ENCODE data around the gene SEMA3B. TPM values are rescaled to one million over a fixed set of nuclear protein-coding genes. Genes with fewer than 3 reads are reported as not detected.
A peak's percentile ranks its signal among the peaks of the same experiment; 100 is the strongest.
"Not testable (repeated sequence)": the region's sequence is repeated elsewhere in the genome, so short reads cannot be mapped to it uniquely, and the experiment has no call there.

Gene SEMA3B
- total RNA-seq, 2 donors from 2014 or later = 1.9 to 3.3 TPM

GRCh38 chr3:50264964-50265485, 3.9 kb upstream of the SEMA3B start:
- Mint-ChIP-seq H3K9me3 (no peaks in the 10 kb centered on the region), H3K4me1 (ENCODE audit: low read depth) (no peaks in the 10 kb centered on the region), H3K27me3 (ENCODE audit: low read depth) (peaks cover 24% of the 10 kb centered on the region), H3K4me3 (no peak overlapping the region), H3K27ac (no peak overlapping the region), H3K36me3 (ENCODE audit: insufficient read depth in 2 of 2) (no peaks in the 10 kb centered on the region)
- no peak for DNase-seq
- no peak for ATAC-seq (replicated peaks in 1 of 2)

DNA sequence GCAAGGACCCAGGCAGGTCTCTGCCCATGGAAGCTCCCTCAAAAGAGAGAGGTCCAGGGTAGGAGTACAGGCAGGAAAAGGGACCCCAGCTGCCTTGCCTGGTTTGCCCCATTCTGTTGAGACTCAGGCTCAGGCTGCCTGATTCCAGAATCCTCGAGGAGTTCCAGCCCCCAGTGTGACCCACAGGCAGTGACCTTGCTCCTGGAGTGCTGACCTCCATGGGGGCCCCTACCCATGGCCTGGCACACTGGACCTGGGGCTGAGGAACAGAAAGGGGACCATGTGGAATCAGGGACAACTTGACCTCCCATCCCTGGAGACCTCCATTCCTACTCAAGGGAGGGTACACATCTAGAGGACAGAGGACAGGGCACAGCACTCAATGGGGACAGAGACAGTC, 3.4 kb upstream of the SEMA3B start:
- Mint-ChIP-seq H3K36me3 (ENCODE audit: insufficient read depth in 2 of 2) (no peaks in the 10 kb centered on the region), H3K4me3 (no peak overlapping the region), H3K9me3 (no peaks in the 10 kb centered on the region), H3K27ac (no peak overlapping the region), H3K4me1 (ENCODE audit: low read depth) (no peaks in the 10 kb centered on the region), H3K27me3 (ENCODE audit: low read depth) (peaks cover 24% of the 10 kb centered on the region)
- no peak for DNase-seq
- ATAC-seq (replicated peaks in 1 of 2) = no peak

GRCh38 chr3:50266017-50266416, 2.9 kb upstream of the SEMA3B start:
- peaks cover 24% of the 10 kb centered on the region for H3K27me3 Mint-ChIP-seq (ENCODE audit: low read depth)
- no peaks in the 10 kb centered on the region for H3K4me1 Mint-ChIP-seq (ENCODE audit: low read depth)
- ATAC-seq (replicated peaks in 1 of 2) (no peak), DNase-seq (no peak)
- no peaks in the 10 kb centered on the region for H3K9me3 Mint-ChIP-seq
- H3K36me3 Mint-ChIP-seq (ENCODE audit: insufficient read depth in 2 of 2) = no peaks in the 10 kb centered on the region
- no peak overlapping the region for H3K4me3 Mint-ChIP-seq
- H3K27ac Mint-ChIP-seq = no peak overlapping the region

GRCh38 chr3:50266836-50267235, 2.1 kb upstream of the SEMA3B start:
- ATAC-seq (replicated peaks in 1 of 2) (no peak), DNase-seq (no peak)
- Mint-ChIP-seq H3K36me3 (ENCODE audit: insufficient read depth in 2 of 2) (no peaks in the 10 kb centered on the region), H3K9me3 (no peaks in the 10 kb centered on the region), H3K4me3 (no peak overlapping the region), H3K27ac (no peak overlapping the region), H3K27me3 (ENCODE audit: low read depth) (peaks cover 24% of the 10 kb centered on the region), H3K4me1 (ENCODE audit: low read depth) (peaks cover 4% of the 10 kb centered on the region)

DNA sequence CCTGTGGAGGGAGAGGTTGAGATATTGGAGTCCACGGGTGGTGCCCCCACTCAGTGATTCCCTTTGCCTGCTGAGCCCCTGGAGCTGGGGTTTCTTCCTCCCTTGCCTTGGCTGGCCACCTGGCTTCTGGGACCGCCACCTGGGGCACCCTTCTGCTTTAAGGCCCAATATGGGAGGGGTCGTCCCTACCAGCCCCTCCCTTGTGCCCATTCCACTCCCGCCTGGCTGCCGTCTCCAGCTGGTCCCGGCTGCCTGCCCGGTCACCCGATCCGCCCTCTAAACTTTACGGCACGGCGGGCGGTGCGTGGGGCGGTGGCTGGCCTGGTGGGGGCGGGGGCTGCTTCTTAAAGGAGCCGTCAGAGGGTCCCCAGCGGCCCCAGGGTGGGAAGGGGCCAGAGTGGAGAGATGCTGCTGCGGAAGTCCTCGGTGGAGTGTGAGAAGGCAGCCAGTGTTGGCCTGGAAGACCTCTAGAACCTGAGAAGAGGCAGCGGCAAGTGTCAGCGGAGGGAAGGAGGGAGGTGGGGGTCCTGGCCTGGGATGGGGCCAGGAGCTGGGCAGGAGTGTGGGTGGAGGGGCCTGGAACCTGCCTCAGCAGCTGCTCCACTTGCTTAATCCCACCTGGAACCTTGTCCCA, 1.6 kb upstream of the SEMA3B start:
- no peak overlapping the region for H3K27ac Mint-ChIP-seq
- no peaks in the 10 kb centered on the region for H3K36me3 Mint-ChIP-seq (ENCODE audit: insufficient read depth in 2 of 2)
- H3K9me3 Mint-ChIP-seq = no peaks in the 10 kb centered on the region
- H3K27me3 Mint-ChIP-seq (ENCODE audit: low read depth) = peaks cover 24% of the 10 kb centered on the region
- ATAC-seq (replicated peaks in 1 of 2) (no peak), DNase-seq (no peak)
- no peak overlapping the region for H3K4me3 Mint-ChIP-seq
- peaks cover 8% of the 10 kb centered on the region for H3K4me1 Mint-ChIP-seq (ENCODE audit: low read depth)

- no peak overlapping the region for H3K27ac Mint-ChIP-seq
- H3K9me3 Mint-ChIP-seq = no peaks in the 10 kb centered on the region
- H3K27me3 Mint-ChIP-seq (ENCODE audit: low read depth) = peaks cover 29% of the 10 kb centered on the region
- H3K4me1 Mint-ChIP-seq (ENCODE audit: low read depth) = peaks cover 17% of the 10 kb centered on the region
- H3K36me3 Mint-ChIP-seq (ENCODE audit: insufficient read depth in 2 of 2) = no peaks in the 10 kb centered on the region
- H3K4me3 Mint-ChIP-seq = no peak overlapping the region
- ATAC-seq (replicated peaks in 1 of 2) (no peak), DNase-seq (no peak)
Measured at GRCh38 chr3:50268276-50268675, 671 bp upstream of the SEMA3B start.

GRCh38 chr3:50269460-50269859, 513 bp downstream of the SEMA3B start:
- peaks cover 24% of the 10 kb centered on the region for H3K4me1 Mint-ChIP-seq (ENCODE audit: low read depth)
- no peaks in the 10 kb centered on the region for H3K9me3 Mint-ChIP-seq
- H3K4me3 Mint-ChIP-seq = no peak overlapping the region
- no peaks in the 10 kb centered on the region for H3K36me3 Mint-ChIP-seq (ENCODE audit: insufficient read depth in 2 of 2)
- ATAC-seq (replicated peaks in 1 of 2) = no peak
- peaks cover 37% of the 10 kb centered on the region for H3K27me3 Mint-ChIP-seq (ENCODE audit: low read depth)
- H3K27ac Mint-ChIP-seq = no peak overlapping the region
- no peak for DNase-seq

DNA sequence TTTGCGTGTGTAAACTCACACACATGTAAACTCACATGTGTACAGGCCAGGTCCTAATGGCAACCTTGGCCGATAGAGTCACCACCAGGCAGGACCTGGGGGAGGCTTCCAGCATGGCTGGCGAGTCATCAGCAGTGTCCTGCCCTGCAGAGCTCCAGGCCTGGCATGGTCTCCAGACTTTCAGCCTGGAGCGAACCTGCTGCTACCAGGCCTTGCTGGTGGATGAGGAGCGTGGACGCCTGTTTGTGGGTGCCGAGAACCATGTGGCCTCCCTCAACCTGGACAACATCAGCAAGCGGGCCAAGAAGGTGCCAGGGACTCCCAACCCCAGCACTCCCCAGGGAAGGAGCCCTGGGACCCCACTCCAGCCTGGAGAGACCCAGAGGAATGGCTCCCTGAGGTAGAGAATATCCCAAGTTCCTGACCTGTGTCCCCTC, 1.0 kb downstream of the SEMA3B start:
- no peaks in the 10 kb centered on the region for H3K36me3 Mint-ChIP-seq (ENCODE audit: insufficient read depth in 2 of 2)
- no peak for DNase-seq
- no peak overlapping the region for H3K4me3 Mint-ChIP-seq
- H3K4me1 Mint-ChIP-seq (ENCODE audit: low read depth) = peaks cover 28% of the 10 kb centered on the region
- no peak for ATAC-seq (replicated peaks in 1 of 2)
- H3K27ac Mint-ChIP-seq = no peak overlapping the region
- peaks cover 42% of the 10 kb centered on the region for H3K27me3 Mint-ChIP-seq (ENCODE audit: low read depth)
- no peaks in the 10 kb centered on the region for H3K9me3 Mint-ChIP-seq

GRCh38 chr3:50270422-50271224, 1.7 kb downstream of the SEMA3B start:
- Mint-ChIP-seq H3K36me3 (ENCODE audit: insufficient read depth in 2 of 2) (no peaks in the 10 kb centered on the region), H3K4me1 (ENCODE audit: low read depth) (peaks cover 34% of the 10 kb centered on the region), H3K4me3 (no peak overlapping the region), H3K9me3 (no peaks in the 10 kb centered on the region), H3K27ac (no peak overlapping the region), H3K27me3 (ENCODE audit: low read depth) (peaks cover 45% of the 10 kb centered on the region)
- peak in 1 of 2 donors; percentile 24 for DNase-seq
- ATAC-seq (replicated peaks in 1 of 2) = no peak

- Mint-ChIP-seq H3K9me3 (no peaks in the 10 kb centered on the region), H3K36me3 (ENCODE audit: insufficient read depth in 2 of 2) (peaks cover 0 to 1% of the 10 kb centered on the region in 2 donors), H3K27ac (no peak overlapping the region), H3K27me3 (ENCODE audit: low read depth) (peaks cover 45% of the 10 kb centered on the region), H3K4me1 (ENCODE audit: low read depth) (peaks cover 41% of the 10 kb centered on the region), H3K4me3 (no peak overlapping the region)
- ATAC-seq (replicated peaks in 1 of 2) (no peak), DNase-seq (no peak)
Measured at GRCh38 chr3:50271314-50271936, 2.5 kb downstream of the SEMA3B start.

DNA sequence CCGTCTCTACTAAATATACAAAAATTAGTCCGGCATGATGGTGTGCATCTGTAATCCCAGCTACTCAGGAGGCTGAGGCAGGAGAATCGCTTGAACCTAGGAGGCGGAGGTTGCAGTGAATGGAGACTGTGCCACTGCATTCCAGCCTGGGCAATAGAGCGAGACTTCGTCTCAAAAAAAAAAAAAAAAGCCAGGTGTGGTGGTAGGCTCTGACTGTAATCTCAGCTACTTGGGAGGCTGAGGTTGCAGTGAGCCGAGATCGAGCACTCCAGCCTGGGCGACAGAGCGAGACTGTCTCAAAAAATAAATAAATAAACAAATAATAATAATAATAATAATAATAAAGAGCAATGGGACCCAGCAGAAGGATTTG, 3.6 kb downstream of the SEMA3B start:
- Mint-ChIP-seq H3K4me1 (ENCODE audit: low read depth) (peaks cover 41% of the 10 kb centered on the region), H3K27me3 (ENCODE audit: low read depth) (peaks cover 38% of the 10 kb centered on the region)
- H3K9me3 Mint-ChIP-seq; H3K4me3 Mint-ChIP-seq; DNase-seq; H3K27ac Mint-ChIP-seq; H3K36me3 Mint-ChIP-seq (ENCODE audit: insufficient read depth in 2 of 2): not testable (repeated sequence)
- peak in 1 of 2 donors; percentile 0 for ATAC-seq (replicated peaks in 1 of 2)

DNA sequence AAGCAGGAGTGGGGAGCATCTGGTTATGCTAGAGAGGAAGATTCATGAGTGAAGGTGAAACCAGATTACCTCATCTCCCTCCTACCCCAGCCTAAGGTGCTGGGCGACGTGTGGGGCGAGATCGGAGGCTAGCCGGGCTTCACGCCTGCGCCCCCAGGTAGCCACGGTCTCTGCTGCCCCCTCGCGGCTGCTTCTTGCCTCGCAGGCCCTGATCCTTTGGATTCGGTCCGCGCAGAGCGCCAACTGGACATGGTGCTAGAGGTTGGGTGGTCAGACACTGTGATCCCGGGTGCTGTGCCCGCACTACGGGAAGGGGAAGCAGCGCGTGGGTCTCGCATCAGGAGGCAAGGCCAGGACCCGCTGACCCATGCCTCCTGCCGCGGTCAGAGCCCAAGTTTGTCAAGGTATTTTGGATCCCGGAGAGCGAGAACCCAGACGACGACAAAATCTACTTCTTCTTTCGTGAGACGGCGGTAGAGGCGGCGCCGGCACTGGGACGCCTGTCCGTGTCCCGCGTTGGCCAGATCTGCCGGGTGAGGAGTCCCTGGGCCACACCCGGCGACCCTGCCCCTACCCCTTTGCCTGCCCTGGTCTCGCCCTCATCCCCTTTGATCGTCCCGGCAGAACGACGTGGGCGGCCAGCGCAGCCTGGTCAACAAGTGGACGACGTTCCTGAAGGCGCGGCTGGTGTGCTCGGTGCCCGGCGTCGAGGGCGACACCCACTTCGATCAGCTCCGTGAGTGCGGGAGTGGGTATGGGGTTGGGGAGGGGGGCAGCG, 4.2 kb downstream of the SEMA3B start:
- ATAC-seq (replicated peaks in 1 of 2) (peak; percentile 89 to 92), DNase-seq (peak; percentile 92 to 96)
- Mint-ChIP-seq H3K4me3 (peak overlapping the region; percentile 81 to 95), H3K4me1 (ENCODE audit: low read depth) (peaks cover 41% of the 10 kb centered on the region), H3K36me3 (ENCODE audit: insufficient read depth in 2 of 2) (peaks cover 0 to 1% of the 10 kb centered on the region in 2 donors), H3K27me3 (ENCODE audit: low read depth) (peaks cover 43% of the 10 kb centered on the region), H3K9me3 (no peaks in the 10 kb centered on the region), H3K27ac (no peak overlapping the region)

DNA sequence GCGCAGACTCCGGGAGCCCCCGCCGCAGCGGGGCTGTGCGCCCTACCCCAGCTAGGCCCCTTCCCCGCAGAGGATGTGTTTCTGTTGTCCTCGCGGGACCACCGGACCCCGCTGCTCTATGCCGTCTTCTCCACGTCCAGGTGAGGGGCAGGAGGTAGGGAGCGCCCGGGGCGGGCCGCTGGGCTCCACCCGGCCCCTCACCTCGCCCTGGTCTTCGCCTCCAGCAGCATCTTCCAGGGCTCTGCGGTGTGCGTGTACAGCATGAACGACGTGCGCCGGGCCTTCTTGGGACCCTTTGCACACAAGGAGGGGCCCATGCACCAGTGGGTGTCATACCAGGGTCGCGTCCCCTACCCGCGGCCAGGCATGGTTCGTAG, 4.7 kb downstream of the SEMA3B start:
- ATAC-seq (replicated peaks in 1 of 2) (no peak), DNase-seq (no peak)
- Mint-ChIP-seq H3K36me3 (ENCODE audit: insufficient read depth in 2 of 2) (peaks cover 0 to 1% of the 10 kb centered on the region in 2 donors), H3K27ac (no peak overlapping the region), H3K4me1 (ENCODE audit: low read depth) (peaks cover 41% of the 10 kb centered on the region), H3K9me3 (no peaks in the 10 kb centered on the region), H3K27me3 (ENCODE audit: low read depth) (peaks cover 40% of the 10 kb centered on the region), H3K4me3 (peak overlapping the region in 1 of 2 donors; percentile 81)
